ENCODE results near the gene TECTB.

TECTB gene

GRCh38 chr10:112349521-112350085 is 66.4 kb downstream of the TECTB start:
- DNase-seq = no peak

GRCh38 chr10:112351146-112351545 is 67.9 kb downstream of the TECTB start:
- no peak for DNase-seq

- no peak for DNase-seq
Measured at GRCh38 chr10:112352044-112352443, 68.8 kb downstream of the TECTB start.

GRCh38 chr10:112353046-112353445 is 69.8 kb downstream of the TECTB start:
- no peak for DNase-seq
